Activated CD4-positive, alpha-beta T cell treated with anti-CD3 and anti-CD28 coated beads, Interleukin-10, Interleukin-2, amounts not matched to agents 100 ng/mL and 50 ng/mL, durations not matched to agents 16 hours and 8 hours (primary cell): ENCODE data around the gene SAMD4A.

Experiments
- DNase-seq: peaks from one replicate; pipeline ENCODE4 v3.0.0-alpha.2; 2020

SAMD4A gene

GRCh38 chr14:54567639-54568561 is 972 bp downstream of the SAMD4A start:
- peak; percentile 57 for DNase-seq

- DNase-seq, result no peak
Measured at GRCh38 chr14:54568821-54569595, 2.1 kb downstream of the SAMD4A start.

GRCh38 chr14:54570047-54570446 is 3.1 kb downstream of the SAMD4A start:
- DNase-seq, result no peak

GRCh38 chr14:54570631-54571415 is 3.9 kb downstream of the SAMD4A start:
- peak; percentile 52 for DNase-seq

GRCh38 chr14:54572316-54572715 is 5.4 kb downstream of the SAMD4A start:
- DNase-seq, result peak; percentile 44

GRCh38 chr14:54574528-54574927 is 7.6 kb downstream of the SAMD4A start:
- no peak for DNase-seq

GRCh38 chr14:54577494-54577893 is 10.6 kb downstream of the SAMD4A start:
- DNase-seq, result peak; percentile 21

- DNase-seq, result no peak
Measured at GRCh38 chr14:54577977-54578376, 11.0 kb downstream of the SAMD4A start.

GRCh38 chr14:54579621-54580020 is 12.7 kb downstream of the SAMD4A start:
- no peak for DNase-seq

GRCh38 chr14:54580933-54581332 is 14.0 kb downstream of the SAMD4A start:
- no peak for DNase-seq

GRCh38 chr14:54582334-54582733 is 15.4 kb downstream of the SAMD4A start:
- DNase-seq, result no peak

GRCh38 chr14:54584097-54584496 is 17.2 kb downstream of the SAMD4A start:
- no peak for DNase-seq

- no peak for DNase-seq
Measured at GRCh38 chr14:54585214-54585613, 18.3 kb downstream of the SAMD4A start.

GRCh38 chr14:54589076-54589475 is 22.1 kb downstream of the SAMD4A start:
- no peak for DNase-seq

GRCh38 chr14:54589843-54590242 is 22.9 kb downstream of the SAMD4A start:
- DNase-seq, result no peak

GRCh38 chr14:54590481-54590880 is 23.6 kb downstream of the SAMD4A start:
- no peak for DNase-seq

GRCh38 chr14:54591461-54591860 is 24.5 kb downstream of the SAMD4A start:
- no peak for DNase-seq

- DNase-seq, result no peak
Measured at GRCh38 chr14:54591866-54592265, 24.9 kb downstream of the SAMD4A start.

GRCh38 chr14:54593860-54594259 is 26.9 kb downstream of the SAMD4A start:
- no peak for DNase-seq

- no peak for DNase-seq
Measured at GRCh38 chr14:54594537-54594936, 27.6 kb downstream of the SAMD4A start.

GRCh38 chr14:54597795-54598443 is 31.0 kb downstream of the SAMD4A start:
- DNase-seq, result no peak

- DNase-seq, result no peak
Measured at GRCh38 chr14:54599966-54600716, 33.2 kb downstream of the SAMD4A start.
